ENCODE data around the gene DUSP5. TPM values are rescaled to one million over a fixed set of nuclear protein-coding genes. Genes with fewer than 3 reads are reported as not detected.
A peak's percentile ranks its signal among the peaks of the same experiment; 100 is the strongest.

The DUSP5 gene
- total and polyA plus RNA-seq, 2 of the 4 experiments (the other 2 are of a cell fraction): 42.1 to 48.1 TPM

DNA sequence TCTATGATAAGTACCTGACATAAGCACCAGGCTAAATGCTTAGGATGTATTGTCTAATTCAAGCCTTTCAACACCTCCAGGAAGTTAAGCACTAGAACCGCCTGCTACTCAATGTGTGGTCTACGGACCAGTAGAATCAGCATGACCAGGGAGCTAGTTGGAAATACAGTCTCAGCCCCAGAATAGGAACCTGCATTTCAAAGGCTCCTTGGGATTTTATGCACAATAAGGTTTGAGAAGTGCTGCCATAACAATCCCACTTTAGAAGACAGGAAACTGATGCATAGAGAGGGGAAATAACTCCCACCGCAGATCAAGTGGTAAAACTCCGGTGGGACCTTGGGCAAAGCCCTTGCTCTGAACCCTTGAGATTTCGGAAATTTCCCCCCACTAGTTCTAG is 8.8 kb upstream of the DUSP5 start:
- H3K36me3 ChIP-seq (ENCODE audit: control insufficient read depth, insufficient read depth, low read length): no peaks in the 10 kb centered on the region
- H2AK5ac ChIP-seq (ENCODE audit: low read depth, low read length): peak overlapping the region; percentile 19; the same call in 1 of the 2 replicates
- H4K91ac ChIP-seq (ENCODE audit: insufficient read depth, low read depth, low read length): no peak overlapping the region
- H3K27me3 ChIP-seq (ENCODE audit: control insufficient read depth, insufficient read depth, low read length): no peaks in the 10 kb centered on the region
- TF ChIP-seq CHD1 (IDR thresholded peaks at IDR 0.05; ENCODE audit: low read depth, low read length): no peak
- no peak for TF ChIP-seq RFX5 (IDR thresholded peaks at IDR 0.05; ENCODE audit: low read depth, low read length)
- TF ChIP-seq, protein P1, sequence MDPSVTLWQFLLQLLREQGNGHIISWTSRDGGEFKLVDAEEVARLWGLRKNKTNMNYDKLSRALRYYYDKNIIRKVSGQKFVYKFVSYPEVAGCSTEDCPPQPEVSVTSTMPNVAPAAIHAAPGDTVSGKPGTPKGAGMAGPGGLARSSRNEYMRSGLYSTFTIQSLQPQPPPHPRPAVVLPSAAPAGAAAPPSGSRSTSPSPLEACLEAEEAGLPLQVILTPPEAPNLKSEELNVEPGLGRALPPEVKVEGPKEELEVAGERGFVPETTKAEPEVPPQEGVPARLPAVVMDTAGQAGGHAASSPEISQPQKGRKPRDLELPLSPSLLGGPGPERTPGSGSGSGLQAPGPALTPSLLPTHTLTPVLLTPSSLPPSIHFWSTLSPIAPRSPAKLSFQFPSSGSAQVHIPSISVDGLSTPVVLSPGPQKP (IDR thresholded peaks at IDR 0.05; ENCODE audit: borderline replicate concordance, low read depth, low read length): no peak
- TF ChIP-seq, protein P2, sequence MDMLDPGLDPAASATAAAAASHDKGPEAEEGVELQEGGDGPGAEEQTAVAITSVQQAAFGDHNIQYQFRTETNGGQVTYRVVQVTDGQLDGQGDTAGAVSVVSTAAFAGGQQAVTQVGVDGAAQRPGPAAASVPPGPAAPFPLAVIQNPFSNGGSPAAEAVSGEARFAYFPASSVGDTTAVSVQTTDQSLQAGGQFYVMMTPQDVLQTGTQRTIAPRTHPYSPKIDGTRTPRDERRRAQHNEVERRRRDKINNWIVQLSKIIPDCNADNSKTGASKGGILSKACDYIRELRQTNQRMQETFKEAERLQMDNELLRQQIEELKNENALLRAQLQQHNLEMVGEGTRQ (IDR thresholded peaks at IDR 0.05; ENCODE audit: low read depth, low read length): no peak
- TF ChIP-seq CEBPB (IDR thresholded peaks at IDR 0.05; ENCODE audit: low read depth, low read length): no peak
- TF ChIP-seq, protein P3, sequence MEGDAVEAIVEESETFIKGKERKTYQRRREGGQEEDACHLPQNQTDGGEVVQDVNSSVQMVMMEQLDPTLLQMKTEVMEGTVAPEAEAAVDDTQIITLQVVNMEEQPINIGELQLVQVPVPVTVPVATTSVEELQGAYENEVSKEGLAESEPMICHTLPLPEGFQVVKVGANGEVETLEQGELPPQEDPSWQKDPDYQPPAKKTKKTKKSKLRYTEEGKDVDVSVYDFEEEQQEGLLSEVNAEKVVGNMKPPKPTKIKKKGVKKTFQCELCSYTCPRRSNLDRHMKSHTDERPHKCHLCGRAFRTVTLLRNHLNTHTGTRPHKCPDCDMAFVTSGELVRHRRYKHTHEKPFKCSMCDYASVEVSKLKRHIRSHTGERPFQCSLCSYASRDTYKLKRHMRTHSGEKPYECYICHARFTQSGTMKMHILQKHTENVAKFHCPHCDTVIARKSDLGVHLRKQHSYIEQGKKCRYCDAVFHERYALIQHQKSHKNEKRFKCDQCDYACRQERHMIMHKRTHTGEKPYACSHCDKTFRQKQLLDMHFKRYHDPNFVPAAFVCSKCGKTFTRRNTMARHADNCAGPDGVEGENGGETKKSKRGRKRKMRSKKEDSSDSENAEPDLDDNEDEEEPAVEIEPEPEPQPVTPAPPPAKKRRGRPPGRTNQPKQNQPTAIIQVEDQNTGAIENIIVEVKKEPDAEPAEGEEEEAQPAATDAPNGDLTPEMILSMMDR (conservative IDR thresholded peaks at IDR 0.05; ENCODE audit: low read depth, low read length): no peak
- ChIA-PET POLR2A (ENCODE audit: unreplicated experiment) (no interaction called here), CTCF (no interaction called here)
- H2AFZ ChIP-seq (replicated peaks; ENCODE audit: low read length, poor library complexity): no peak overlapping the region
- DNase-seq (no peak), ATAC-seq (ENCODE audit: low read depth) (no peak)
- no TSS peak for BruUV-seq (replicated peaks)
- peak overlapping the region; percentile 85 for H2BK20ac ChIP-seq (ENCODE audit: low read depth, low read length)
- dilution Hi-C loops (cut with HindIII; ENCODE audit: low sequenced_read_pairs, unreplicated experiment): no loop called here
- H2BK15ac ChIP-seq (ENCODE audit: low read depth, low read length): no peak overlapping the region
- H3K4ac ChIP-seq (ENCODE audit: low read depth, low read length): 0 out of 2 replicates have a peak overlapping the region, but pooled peaks have one; percentile 85
- H3K9me3 ChIP-seq (ENCODE audit: control insufficient read depth, insufficient read depth, low read length): no peaks in the 10 kb centered on the region
- peak overlapping the region; percentile 89; the same call in 1 of the 2 replicates for H2BK120ac ChIP-seq (ENCODE audit: low read depth, low read length)
- H2BK5ac ChIP-seq (ENCODE audit: low read depth, low read length, poor library complexity, severe bottlenecking): no peak overlapping the region
- H4K8ac ChIP-seq (ENCODE audit: low read depth in 2 of 2, low read length in 2 of 2): no peak overlapping the region
- peaks cover 19% of the 10 kb centered on the region for H3K4me1 ChIP-seq (ENCODE audit: control insufficient read depth, insufficient read depth, low read length)
- intact Hi-C loops (cut with micrococcal nuclease): no loop called here
- no peak overlapping the region for H3K4me3 ChIP-seq (ENCODE audit: insufficient read depth, low read depth, low read length)
- in situ Hi-C loops (cut with MboI; ENCODE audit: low sequenced_read_pairs): no loop called here
- H3K14ac ChIP-seq (replicated peaks; ENCODE audit: low read depth, low read length): no peak overlapping the region
- no CpG with 5 or more reads among the region's 5 CpGs for WGBS, 2 experiments (ENCODE audit: extremely low coverage in 2 of 2, insufficient read length in 1 of 2)
- H3K27ac ChIP-seq (ENCODE audit: insufficient read depth, low read length): no peak overlapping the region
- peak overlapping the region; percentile 26; the same call in 1 of the 2 replicates for H3K18ac ChIP-seq (ENCODE audit: low read depth, low read length)
- no peak overlapping the region for H4K5ac ChIP-seq (ENCODE audit: low read depth, low read length)
- peaks cover 17% of the 10 kb centered on the region for H3K9me1 ChIP-seq (ENCODE audit: insufficient read depth, low read length)
- H3K23ac ChIP-seq (ENCODE audit: low read depth, low read length): no peak overlapping the region; the same call in 1 of the 2 replicates
- peaks cover 3 to 25% of the 10 kb centered on the region in 2 experiments; a peak in 2 of 4 replicates for H3K79me1 ChIP-seq (ENCODE audit: low read depth in 1 of 2, low read length in 2 of 2)
- no peak overlapping the region for H3K9ac ChIP-seq (ENCODE audit: low read depth, low read length)
- H4K20me1 ChIP-seq (ENCODE audit: insufficient read depth, low read length): no peaks in the 10 kb centered on the region
- no peak overlapping the region for H3K56ac ChIP-seq (ENCODE audit: extremely low read depth, insufficient read depth, low read length)
- no peak overlapping the region for H2AK9ac ChIP-seq (replicated peaks; ENCODE audit: low read depth, low read length, poor library complexity)
- no peak overlapping the region for H3K4me2 ChIP-seq (ENCODE audit: low read depth, low read length)
